ENCODE results near the gene REXO4. TPM values are rescaled to one million over a fixed set of nuclear protein-coding genes. Genes with fewer than 3 reads are reported as not detected.

The REXO4 gene
- total and polyA plus RNA-seq, 10 of the 15 experiments (the other 5 are each of a cell fraction or from before 2014, with no cell fraction given): 2.7 to 43.9 (median 30.5) TPM

DNA sequence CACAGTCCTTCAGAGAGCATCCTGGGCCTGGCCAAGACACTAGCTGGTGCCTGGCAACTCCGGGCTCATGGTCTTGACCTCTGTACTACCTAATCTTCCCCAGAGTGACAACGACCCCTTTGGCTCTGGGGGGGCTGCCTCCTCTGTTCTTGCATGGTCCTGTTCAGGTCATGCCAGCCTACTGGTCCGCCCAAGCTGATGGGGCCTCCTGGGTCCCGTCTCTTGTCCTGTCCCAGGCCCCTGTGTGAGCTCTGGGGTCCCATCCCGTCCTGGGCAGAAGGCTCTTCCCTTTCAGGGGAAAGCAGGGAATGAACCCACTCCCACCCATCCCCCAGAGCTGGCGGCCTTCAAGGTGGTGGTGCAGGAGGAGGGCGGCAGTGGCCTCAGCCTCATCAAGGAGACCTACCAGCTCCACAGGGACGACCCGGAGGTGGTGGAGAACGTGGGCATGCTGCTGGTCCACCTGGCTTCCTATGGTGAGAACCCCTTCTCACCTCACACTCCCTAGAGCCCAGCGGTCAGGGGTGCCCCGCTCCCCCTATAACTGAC is 13.3 kb downstream of the REXO4 start:
- BruUV-seq (replicated peaks): no TSS peak
- TF ChIP-seq IKZF1 (conservative IDR thresholded peaks at IDR 0.05) (no peak), POLR2A (IDR thresholded peaks at IDR 0.05; ENCODE audit: low read depth, low read length) (peak; percentile 38; the same call in 1 of the 2 replicates), ZNF207 (IDR thresholded peaks at IDR 0.05; ENCODE audit: borderline replicate concordance) (no peak), FOS (IDR thresholded peaks at IDR 0.05; ENCODE audit: borderline replicate concordance, extremely low read depth, insufficient read length) (no peak), CBX3 (IDR thresholded peaks at IDR 0.05; ENCODE audit: borderline replicate concordance, low read depth) (no peak), POLR2AphosphoS2 (IDR thresholded peaks at IDR 0.05; ENCODE audit: low read depth, low read length) (0 out of 2 replicates have a peak, but pooled peaks have one; percentile 27), HDGF (IDR thresholded peaks at IDR 0.05) (no peak), KLF5 (IDR thresholded peaks at IDR 0.05; ENCODE audit: partially characterized antibody) (no peak)
- TF ChIP-seq, protein P1, sequence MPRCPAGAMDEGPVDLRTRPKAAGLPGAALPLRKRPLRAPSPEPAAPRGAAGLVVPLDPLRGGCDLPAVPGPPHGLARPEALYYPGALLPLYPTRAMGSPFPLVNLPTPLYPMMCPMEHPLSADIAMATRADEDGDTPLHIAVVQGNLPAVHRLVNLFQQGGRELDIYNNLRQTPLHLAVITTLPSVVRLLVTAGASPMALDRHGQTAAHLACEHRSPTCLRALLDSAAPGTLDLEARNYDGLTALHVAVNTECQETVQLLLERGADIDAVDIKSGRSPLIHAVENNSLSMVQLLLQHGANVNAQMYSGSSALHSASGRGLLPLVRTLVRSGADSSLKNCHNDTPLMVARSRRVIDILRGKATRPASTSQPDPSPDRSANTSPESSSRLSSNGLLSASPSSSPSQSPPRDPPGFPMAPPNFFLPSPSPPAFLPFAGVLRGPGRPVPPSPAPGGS (IDR thresholded peaks at IDR 0.05; ENCODE audit: borderline replicate concordance, insufficient read depth, low read depth, low read length, poor library complexity, severe bottlenecking): no peak
- TF ChIP-seq, protein P2, sequence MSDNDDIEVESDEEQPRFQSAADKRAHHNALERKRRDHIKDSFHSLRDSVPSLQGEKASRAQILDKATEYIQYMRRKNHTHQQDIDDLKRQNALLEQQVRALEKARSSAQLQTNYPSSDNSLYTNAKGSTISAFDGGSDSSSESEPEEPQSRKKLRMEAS (IDR thresholded peaks at IDR 0.05; ENCODE audit: low read depth, low read length): no peak
- TF ChIP-seq, protein P3, sequence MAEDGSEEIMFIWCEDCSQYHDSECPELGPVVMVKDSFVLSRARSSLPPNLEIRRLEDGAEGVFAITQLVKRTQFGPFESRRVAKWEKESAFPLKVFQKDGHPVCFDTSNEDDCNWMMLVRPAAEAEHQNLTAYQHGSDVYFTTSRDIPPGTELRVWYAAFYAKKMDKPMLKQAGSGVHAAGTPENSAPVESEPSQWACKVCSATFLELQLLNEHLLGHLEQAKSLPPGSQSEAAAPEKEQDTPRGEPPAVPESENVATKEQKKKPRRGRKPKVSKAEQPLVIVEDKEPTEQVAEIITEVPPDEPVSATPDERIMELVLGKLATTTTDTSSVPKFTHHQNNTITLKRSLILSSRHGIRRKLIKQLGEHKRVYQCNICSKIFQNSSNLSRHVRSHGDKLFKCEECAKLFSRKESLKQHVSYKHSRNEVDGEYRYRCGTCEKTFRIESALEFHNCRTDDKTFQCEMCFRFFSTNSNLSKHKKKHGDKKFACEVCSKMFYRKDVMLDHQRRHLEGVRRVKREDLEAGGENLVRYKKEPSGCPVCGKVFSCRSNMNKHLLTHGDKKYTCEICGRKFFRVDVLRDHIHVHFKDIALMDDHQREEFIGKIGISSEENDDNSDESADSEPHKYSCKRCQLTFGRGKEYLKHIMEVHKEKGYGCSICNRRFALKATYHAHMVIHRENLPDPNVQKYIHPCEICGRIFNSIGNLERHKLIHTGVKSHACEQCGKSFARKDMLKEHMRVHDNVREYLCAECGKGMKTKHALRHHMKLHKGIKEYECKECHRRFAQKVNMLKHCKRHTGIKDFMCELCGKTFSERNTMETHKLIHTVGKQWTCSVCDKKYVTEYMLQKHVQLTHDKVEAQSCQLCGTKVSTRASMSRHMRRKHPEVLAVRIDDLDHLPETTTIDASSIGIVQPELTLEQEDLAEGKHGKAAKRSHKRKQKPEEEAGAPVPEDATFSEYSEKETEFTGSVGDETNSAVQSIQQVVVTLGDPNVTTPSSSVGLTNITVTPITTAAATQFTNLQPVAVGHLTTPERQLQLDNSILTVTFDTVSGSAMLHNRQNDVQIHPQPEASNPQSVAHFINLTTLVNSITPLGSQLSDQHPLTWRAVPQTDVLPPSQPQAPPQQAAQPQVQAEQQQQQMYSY (CRISPR knock-in tag; IDR thresholded peaks at IDR 0.05): no peak
- TF ChIP-seq, protein P4, sequence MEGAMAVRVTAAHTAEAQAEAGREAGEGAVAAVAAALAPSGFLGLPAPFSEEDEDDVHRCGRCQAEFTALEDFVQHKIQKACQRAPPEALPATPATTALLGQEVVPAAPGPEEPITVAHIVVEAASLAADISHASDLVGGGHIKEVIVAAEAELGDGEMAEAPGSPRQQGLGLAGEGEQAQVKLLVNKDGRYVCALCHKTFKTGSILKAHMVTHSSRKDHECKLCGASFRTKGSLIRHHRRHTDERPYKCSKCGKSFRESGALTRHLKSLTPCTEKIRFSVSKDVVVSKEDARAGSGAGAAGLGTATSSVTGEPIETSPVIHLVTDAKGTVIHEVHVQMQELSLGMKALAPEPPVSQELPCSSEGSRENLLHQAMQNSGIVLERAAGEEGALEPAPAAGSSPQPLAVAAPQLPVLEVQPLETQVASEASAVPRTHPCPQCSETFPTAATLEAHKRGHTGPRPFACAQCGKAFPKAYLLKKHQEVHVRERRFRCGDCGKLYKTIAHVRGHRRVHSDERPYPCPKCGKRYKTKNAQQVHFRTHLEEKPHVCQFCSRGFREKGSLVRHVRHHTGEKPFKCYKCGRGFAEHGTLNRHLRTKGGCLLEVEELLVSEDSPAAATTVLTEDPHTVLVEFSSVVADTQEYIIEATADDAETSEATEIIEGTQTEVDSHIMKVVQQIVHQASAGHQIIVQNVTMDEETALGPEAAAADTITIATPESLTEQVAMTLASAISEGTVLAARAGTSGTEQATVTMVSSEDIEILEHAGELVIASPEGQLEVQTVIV (IDR thresholded peaks at IDR 0.05; ENCODE audit: borderline replicate concordance, partially characterized antibody): no peak
- no peaks in the 10 kb centered on the region for H3K27me3 ChIP-seq (replicated peaks in 1 of 2; ENCODE audit: control insufficient read depth in 2 of 2, insufficient read depth in 2 of 2, low read length in 1 of 2)
- ChIA-PET RAD21 (ENCODE audit: unreplicated experiment) (interaction anchor here (1.1 kb wide), 1 partner anchor 33 kb away, joined by 3 read pairs; no protein-coding TSS in a partner anchor), POLR2A (interaction anchor here (0.6 kb wide), 1 partner anchor 461 kb away, joined by 3 read pairs; no protein-coding TSS in a partner anchor), SMC1A (ENCODE audit: uncharacterized antibody, unreplicated experiment) (interaction anchor here (1.7 kb wide), 1 partner anchor 19 kb away, joined by 3 read pairs; no protein-coding TSS in a partner anchor), CTCF (interaction anchor here (1.1 to 1.6 kb wide), 5 partner anchors 12 to 218 kb away, joined by 3 to 5 read pairs (median 4); partner anchors contain the start of gene SURF6)
- 74% methylated on average over 12 of the region's 12 CpGs for WGBS (ENCODE audit: insufficient coverage, insufficient replicate concordance, low lambda C conversion rate, missing lambda C conversion rate)
- in situ Hi-C loops (cut with MboI): loop anchor here (5.0 kb wide), 1 partner anchor 78 kb away; no protein-coding TSS in a partner anchor
- peaks cover 21 to 25% of the 10 kb centered on the region in 2 experiments; a peak in 3 of 4 replicates for H3K36me3 ChIP-seq (ENCODE audit: control insufficient read depth in 2 of 2, insufficient read depth in 2 of 2, low read length in 1 of 2)
- ATAC-seq: no peak
- DNase-seq (ENCODE audit: low read depth, low spot score): no peak
- H3K4me3 ChIP-seq: no peak overlapping the region
- H3K27ac ChIP-seq (ENCODE audit: control insufficient read depth, insufficient read depth): no peak overlapping the region
- no peak overlapping the region for H3K4me2 ChIP-seq (ENCODE audit: control insufficient read depth, insufficient read depth)
- H3K79me2 ChIP-seq (ENCODE audit: control insufficient read depth, insufficient read depth, low read length): no peaks in the 10 kb centered on the region
- intact Hi-C loops (cut with micrococcal nuclease; ENCODE audit: unreplicated experiment): no loop called here
- FAIRE-seq: no peak
- H3K4me1 ChIP-seq (ENCODE audit: control insufficient read depth, insufficient read depth, low read length): no peaks in the 10 kb centered on the region
- no peaks in the 10 kb centered on the region; the same call in 1 of the 2 replicates for H4K20me1 ChIP-seq (ENCODE audit: control insufficient read depth, insufficient read depth)
- no peaks in the 10 kb centered on the region for H3K9me3 ChIP-seq (replicated peaks; ENCODE audit: control insufficient read depth, insufficient read depth, low read length)
- no peak overlapping the region for H3K9ac ChIP-seq (ENCODE audit: control insufficient read depth, insufficient read depth, low read length)
- no peak overlapping the region for H2AFZ ChIP-seq (ENCODE audit: control insufficient read depth, low read depth, low read length)

Measured in GM12878 (cell line).